CD14-positive monocyte (primary cell): ENCODE measurements around the gene USP17L15. TPM values are rescaled to one million over a fixed set of nuclear protein-coding genes. Genes with fewer than 3 reads are reported as not detected.
"Not testable (repeated sequence)": the region's sequence is repeated elsewhere in the genome, so short reads cannot be mapped to it uniquely, and the experiment has no call there.

Experiments
- DNase-seq, 3 donors: peaks; one replicate each; pipeline ENCODE4 v3.0.0-alpha.2; 2011 to 2022
- H2AFZ ChIP-seq: 2 replicates; pipeline ENCODE4 v1.6.0; 2012; ENCODE audit warnings: mild to moderate bottlenecking, low read depth, low read length, inconsistent platforms; ENCODE audit not compliant: insufficient read depth, poor library complexity, severe bottlenecking
- H3K27ac ChIP-seq, 2 donors: 1 replicate in 1 of 2; 2 replicates in 1 of 2; pipeline ENCODE4 v1.5.1; 2012 to 2013; ENCODE audit warnings: low read length in 2 of 2, control low read depth in 1 of 2, inconsistent platforms in 1 of 2, low read depth in 1 of 2, mild to moderate bottlenecking in 1 of 2
- H3K27me3 ChIP-seq, 2 donors: one replicate each; pipeline versions ENCODE4 v1.6.0 to v1.6.1; 2011 to 2013; ENCODE audit warnings: low read length in 2 of 2; ENCODE audit not compliant: control insufficient read depth in 2 of 2, insufficient read depth in 2 of 2
- H3K36me3 ChIP-seq, 2 donors: replicated peaks in 1 of 2; 1 replicate in 1 of 2; 2 replicates in 1 of 2; pipeline versions ENCODE4 v1.5.1 to v1.6.1; 2012 to 2013; ENCODE audit warnings: low read length in 2 of 2, control low read depth in 1 of 2, inconsistent platforms in 1 of 2, mild to moderate bottlenecking in 1 of 2; ENCODE audit not compliant: insufficient read depth in 2 of 2, control insufficient read depth in 1 of 2
- H3K4me1 ChIP-seq, 2 donors: 1 replicate in 1 of 2; 2 replicates in 1 of 2; pipeline versions ENCODE4 v1.5.1 to v1.6.1; 2012 to 2013; ENCODE audit warnings: low read length in 2 of 2, control low read depth in 1 of 2, inconsistent platforms in 1 of 2, mild to moderate bottlenecking in 1 of 2, moderate library complexity in 1 of 2; ENCODE audit not compliant: insufficient read depth in 2 of 2, control insufficient read depth in 1 of 2
- H3K4me2 ChIP-seq: replicated peaks from 2 replicates; pipeline ENCODE3; 2012; ENCODE audit warnings: low read length, moderate library complexity, mild to moderate bottlenecking; ENCODE audit not compliant: poor library complexity, severe bottlenecking; ENCODE audit errors: extremely low read depth
- H3K4me3 ChIP-seq, 3 experiments: fragments of 200-600 bp in 1 of 3; sonication (generic) in 1 of 3; replicated peaks in 1 of 3; 1 replicate in 2 of 3; 2 replicates in 1 of 3; pipeline ENCODE4 v1.5.1; 2011 to 2013; ENCODE audit warnings: low read length in 3 of 3, mild to moderate bottlenecking in 3 of 3, control low read depth in 2 of 3, low read depth in 2 of 3, inconsistent platforms in 1 of 3, moderate library complexity in 1 of 3
- H3K79me2 ChIP-seq: 2 replicates; pipeline ENCODE4 v1.6.0; 2012; ENCODE audit warnings: mild to moderate bottlenecking, control low read depth, inconsistent platforms, low read length, moderate library complexity; ENCODE audit not compliant: insufficient read depth
- H3K9ac ChIP-seq: 2 replicates; pipeline ENCODE4 v1.6.0; 2017; ENCODE audit warnings: low read length, mild to moderate bottlenecking; ENCODE audit not compliant: insufficient read depth, poor library complexity, severe bottlenecking
- H3K9me3 ChIP-seq, 2 donors: replicated peaks in 1 of 2; 1 replicate in 1 of 2; 2 replicates in 1 of 2; pipeline versions ENCODE4 v1.5.1 to v1.6.1; 2012 to 2013; ENCODE audit warnings: low read length in 2 of 2, control low read depth in 1 of 2; ENCODE audit not compliant: control insufficient read depth in 1 of 2, insufficient read depth in 1 of 2
- H4K20me1 ChIP-seq: 2 replicates; pipeline ENCODE4 v1.6.0; 2012; ENCODE audit warnings: mild to moderate bottlenecking, low read length, control low read depth, moderate library complexity; ENCODE audit not compliant: insufficient read depth
- H3K27ac Mint-ChIP-seq, 7 donors: one replicate each; pipeline ENCODE4 v1.8.0; 2020; ENCODE audit warnings: mild to moderate bottlenecking in 7 of 7, mixed read lengths in 7 of 7, moderate library complexity in 6 of 7, inconsistent platforms in 2 of 7
- H3K27me3 Mint-ChIP-seq, 3 donors: one replicate each; pipeline ENCODE4 v1.8.0; 2021 to 2022; ENCODE audit warnings: low read depth in 3 of 3, mild to moderate bottlenecking in 3 of 3, mixed read lengths in 3 of 3, moderate library complexity in 3 of 3, inconsistent platforms in 1 of 3
- H3K36me3 Mint-ChIP-seq, 2 donors: one replicate each; pipeline ENCODE4 v1.8.0; 2020; ENCODE audit warnings: mixed read lengths in 2 of 2, inconsistent platforms in 1 of 2, mild to moderate bottlenecking in 1 of 2
- H3K4me1 Mint-ChIP-seq: one replicate; pipeline ENCODE4 v1.8.0; 2020; ENCODE audit warnings: mild to moderate bottlenecking, mixed read lengths
- H3K4me3 Mint-ChIP-seq, 2 donors: one replicate each; pipeline ENCODE4 v1.8.0; 2020; ENCODE audit warnings: mild to moderate bottlenecking in 2 of 2, mixed read lengths in 2 of 2, moderate library complexity in 1 of 2
- H3K9me3 Mint-ChIP-seq, 7 donors: one replicate each; pipeline ENCODE4 v1.8.0; 2020 to 2022; ENCODE audit warnings: mixed read lengths in 7 of 7, mild to moderate bottlenecking in 6 of 7, moderate library complexity in 6 of 7, inconsistent platforms in 2 of 7
- WGBS: methylation state at CpG from one replicate; pipeline ENCODE4 v1.1.5; 2013; ENCODE audit warnings: missing lambda C conversion rate; ENCODE audit not compliant: insufficient coverage; 5-methylcytosine and 5-hydroxymethylcytosine counted together
- intact Hi-C, 2 donors: fragments of 100-400 bp; cut with micrococcal nuclease; formaldehyde crosslinking; loops; one replicate each; pipeline versions ENCODE4 v1.15.0 to v1.15.1; 2023
- polyA minus RNA-seq: library from RNA; depleted of rRNA, polyadenylated mRNA; stranded (reverse); fragments of >200 nt; gene quantifications from 2 replicates; pipeline ENCODE4 v1.2.3, GENCODE V29; 2012
- polyA plus RNA-seq, 3 donors: library from polyadenylated mRNA; depleted of rRNA in 1 of 3; unstranded in 2 of 3; stranded (reverse) in 1 of 3; fragments of 300-500 nt in 2 of 3; fragments of >200 nt in 1 of 3; fragmentation: Illumina TruSeq in 2 of 3; gene quantifications; 1 replicate in 2 of 3; 2 replicates in 1 of 3; pipeline ENCODE4 v1.2.3, GENCODE V29; 2012 to 2021
- total RNA-seq, 12 experiments: library from RNA in 1 of 12; stranded (reverse) in 1 of 12; fragments of 120-200 nt in 1 of 12; gene quantifications; one replicate each; pipeline ENCODE4 v1.2.4 and lab custom pipeline; 2013 to 2026; ENCODE audit warnings: mixed read lengths in 6 of 12, inconsistent platforms in 1 of 12

The USP17L15 gene
- not detected for total RNA-seq (2013)
- not detected for polyA plus RNA-seq
- not detected in 2 replicates for polyA minus RNA-seq
- 0 reads per million in 11 experiments for total RNA-seq (lab: John Stamatoyannopoulos, UW)

DNA sequence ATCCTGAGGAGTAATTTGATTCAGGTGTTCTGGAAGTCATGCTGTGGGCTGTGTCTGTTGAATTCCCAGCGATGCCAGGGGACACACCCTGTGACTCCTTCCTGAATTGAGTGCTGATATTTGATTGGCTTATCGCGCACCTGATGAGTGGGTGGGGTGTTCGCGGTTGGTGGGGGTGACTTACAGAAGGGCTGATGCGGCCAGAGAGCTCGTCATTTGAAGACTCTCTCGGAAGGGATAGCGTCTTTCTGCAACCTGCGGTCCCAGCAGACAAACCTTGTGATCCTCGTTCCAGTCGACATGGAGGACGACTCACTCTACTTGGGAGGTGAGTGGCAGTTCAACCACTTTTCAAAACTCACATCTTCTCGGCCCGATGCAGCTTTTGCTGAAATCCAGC is at the start of gene USP17L15:
TSS of gene USP17L15 (plus strand) at position 301 of the 400 bp plus-strand sequence. CDS start at position 301, 0 bp downstream.
- intact Hi-C loops, H3K9me3 ChIP-seq, H3K9ac ChIP-seq, H3K27me3 ChIP-seq, H3K79me2 ChIP-seq, H3K36me3 Mint-ChIP-seq, H3K27ac ChIP-seq, H3K27me3 Mint-ChIP-seq, H3K4me1 ChIP-seq, DNase-seq, H3K36me3 ChIP-seq, H2AFZ ChIP-seq, H3K4me1 Mint-ChIP-seq, H3K27ac Mint-ChIP-seq, H3K4me3 Mint-ChIP-seq, H3K4me3 ChIP-seq, H4K20me1 ChIP-seq, H3K4me2 ChIP-seq, H3K9me3 Mint-ChIP-seq: not testable (repeated sequence)
- WGBS: no CpG with 5 or more reads among the region's 15 CpGs

- WGBS: 91% methylated on average over 4 of the region's 13 CpGs
- H3K27ac ChIP-seq, H3K27me3 Mint-ChIP-seq: not testable (repeated sequence)
Measured at GRCh38 chr4:9210357-9210756, 23.8 kb upstream of the USP17L15 start, which contains the start of gene USP17L10. USP17L10 (plus strand) TSS chr4:9210657; CDS start chr4:9210657, 0 bp downstream.

GRCh38 chr4:9214701-9215100 is 19.5 kb upstream of the USP17L15 start:
- H3K4me3 Mint-ChIP-seq, DNase-seq, H3K4me1 ChIP-seq, H3K9me3 ChIP-seq, H3K36me3 Mint-ChIP-seq, H3K9me3 Mint-ChIP-seq, H3K27ac Mint-ChIP-seq, intact Hi-C loops, H3K9ac ChIP-seq, H3K4me1 Mint-ChIP-seq, H4K20me1 ChIP-seq, H3K4me2 ChIP-seq, H3K36me3 ChIP-seq, H3K27me3 Mint-ChIP-seq, H2AFZ ChIP-seq, H3K79me2 ChIP-seq, H3K4me3 ChIP-seq, H3K27me3 ChIP-seq, H3K27ac ChIP-seq: not testable (repeated sequence)
- WGBS: 93% methylated on average over 5 of the region's 14 CpGs

More at GRCh38 chr4:9210357-9210756, 23.8 kb upstream of the USP17L15 start, which contains the start of gene USP17L10:
- H3K27ac Mint-ChIP-seq, DNase-seq, H3K4me1 Mint-ChIP-seq, H3K9ac ChIP-seq, H3K4me1 ChIP-seq, H3K4me3 ChIP-seq, H4K20me1 ChIP-seq, H3K4me3 Mint-ChIP-seq, H3K36me3 Mint-ChIP-seq, H3K9me3 ChIP-seq, H2AFZ ChIP-seq, H3K27me3 ChIP-seq, H3K36me3 ChIP-seq, intact Hi-C loops, H3K79me2 ChIP-seq, H3K9me3 Mint-ChIP-seq, H3K4me2 ChIP-seq: not testable (repeated sequence)

DNA sequence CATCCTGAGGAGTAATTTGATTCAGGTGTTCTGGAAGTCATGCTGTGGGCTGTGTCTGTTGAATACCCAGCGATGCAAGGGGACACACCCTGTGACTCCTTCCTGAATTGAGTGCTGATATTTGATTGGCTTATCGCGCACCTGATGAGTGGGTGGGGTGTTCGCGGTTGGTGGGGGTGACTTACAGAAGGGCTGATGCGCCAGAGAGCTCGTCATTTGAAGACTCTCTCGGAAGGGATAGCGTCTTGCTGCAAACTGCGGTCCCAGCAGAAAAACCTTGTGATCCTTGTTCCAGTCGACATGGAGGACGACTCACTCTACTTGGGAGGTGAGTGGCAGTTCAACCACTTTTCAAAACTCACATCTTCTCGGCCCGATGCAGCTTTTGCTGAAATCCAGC is 19.1 kb upstream of the USP17L15 start, which contains the start of gene USP17L11:
TSS of gene USP17L11 (plus strand) at position 301 of the 400 bp plus-strand sequence. CDS start at position 301, 0 bp downstream.
- H3K9me3 Mint-ChIP-seq, H3K4me3 ChIP-seq, intact Hi-C loops, H3K4me2 ChIP-seq, H3K4me1 Mint-ChIP-seq, DNase-seq, H3K27me3 Mint-ChIP-seq, H2AFZ ChIP-seq, H3K36me3 ChIP-seq, H3K9ac ChIP-seq, H3K27ac ChIP-seq, H3K4me3 Mint-ChIP-seq, H4K20me1 ChIP-seq, H3K4me1 ChIP-seq, H3K27me3 ChIP-seq, H3K79me2 ChIP-seq, H3K9me3 ChIP-seq, H3K27ac Mint-ChIP-seq, H3K36me3 Mint-ChIP-seq: not testable (repeated sequence)
- WGBS: no CpG with 5 or more reads among the region's 14 CpGs
